Panc1 (cell line): ENCODE results near the gene DNM3. TPM values are rescaled to one million over a fixed set of nuclear protein-coding genes. Genes with fewer than 3 reads are reported as not detected.

Experiments used
- ATAC-seq: fragments of 200-7000 bp; cut with Tn5 transposase; 2 replicates; pipeline ENCODE4 v1.9.1; 2020; ENCODE audit warnings: mild to moderate bottlenecking, moderate library complexity
- BruUV-seq: library from RNA; stranded (reverse); fragments of 400-500 nt; replicated peaks from 2 replicates; lab custom pipeline; 2021; lab: Mats Ljungman, UMichigan
- CTCF ChIA-PET: fragments of 300-600 bp; sonication (Branson Sonifier 250); formaldehyde crosslinking; loops from one replicate; lab custom pipeline; 2022; ENCODE audit warnings: antibody characterized with exemption; lab: Charles Lee
- POLR2A ChIA-PET: fragments of 300-600 bp; sonication (Branson Sonifier 250); formaldehyde crosslinking; loops from one replicate; lab custom pipeline; 2022; ENCODE audit warnings: antibody characterized with exemption; lab: Charles Lee
- DNase-seq: peaks from one replicate; pipeline ENCODE4 v3.0.0-alpha.2; 2010; ENCODE audit warnings: low read depth, low spot score
- H3K27ac ChIP-seq: 2 replicates; pipeline ENCODE4 v1.5.1; 2011; ENCODE audit warnings: mild to moderate bottlenecking, low read length, inconsistent platforms
- H3K27me3 ChIP-seq: fragments of 200-500 bp; sonication (Bioruptor generic); 2 replicates; pipeline ENCODE4 v1.6.0; 2014; ENCODE audit warnings: low read length, inconsistent platforms; ENCODE audit not compliant: control insufficient read depth, insufficient read depth
- H3K36me3 ChIP-seq: fragments of 200-500 bp; sonication (Bioruptor generic); 2 replicates; pipeline ENCODE4 v1.5.1; 2014; ENCODE audit warnings: inconsistent platforms, mild to moderate bottlenecking, low read length, moderate library complexity; ENCODE audit not compliant: control insufficient read depth, insufficient read depth
- H3K4me1 ChIP-seq: 2 replicates; pipeline ENCODE4 v1.5.1; 2011; ENCODE audit warnings: inconsistent platforms, mild to moderate bottlenecking, low read length, moderate library complexity; ENCODE audit not compliant: control insufficient read depth, insufficient read depth
- H3K4me3 ChIP-seq, 2 experiments: 2 replicates each; pipeline ENCODE4 v1.5.1; 2011 to 2012; ENCODE audit warnings: low read depth in 2 of 2, low read length in 2 of 2, mild to moderate bottlenecking in 2 of 2, inconsistent platforms in 1 of 2, moderate library complexity in 1 of 2
- H3K9me3 ChIP-seq: fragments of 200-500 bp; sonication (Bioruptor generic); 2 replicates; pipeline ENCODE4 v1.5.1; 2014; ENCODE audit warnings: low read depth, mild to moderate bottlenecking, inconsistent platforms, low read length, moderate library complexity; ENCODE audit not compliant: control insufficient read depth, insufficient read depth
- CTCF ChIP-seq: fragments of 450-650 bp; IDR thresholded peaks from 2 replicates; pipeline ENCODE4 v1.5.1; 2017; ENCODE audit warnings: mild to moderate bottlenecking
- POLR2AphosphoS5 ChIP-seq: IDR thresholded peaks from 2 replicates; pipeline ENCODE4 v1.6.1; 2012; ENCODE audit warnings: mild to moderate bottlenecking, low read depth, low read length, moderate library complexity
- SIN3A ChIP-seq: IDR thresholded peaks from 2 replicates; pipeline ENCODE4 v1.6.1; 2012; ENCODE audit warnings: low read depth, mild to moderate bottlenecking, low read length, moderate library complexity, borderline replicate concordance; ENCODE audit not compliant: insufficient read depth
- TCF7L2 ChIP-seq: IDR thresholded peaks from 2 replicates; pipeline ENCODE4 v1.6.1; 2011; ENCODE audit warnings: mild to moderate bottlenecking, low read depth, low read length, inconsistent platforms
- in situ Hi-C: cut with HindIII; loops from 2 replicates; pipeline ENCODE4 v1.10.0; 2016; ENCODE audit warnings: low sequenced_read_pairs, low pct_unique_long_range_greater_than_20kb
- intact Hi-C: fragments of 100-400 bp; cut with micrococcal nuclease; formaldehyde crosslinking; loops from one replicate; pipeline ENCODE4 v1.10.0; 2022; ENCODE audit not compliant: unreplicated experiment
- microRNA-seq: library from miRNA; unstranded; fragments of <30 nt; microRNA quantifications from one replicate; pipeline ENCODE4 v1.1.0, GENCODE V29; 2020; ENCODE audit not compliant: unreplicated experiment
- total RNA-seq: library from RNA; stranded (reverse); gene quantifications from one replicate; pipeline ENCODE4 v1.2.1, GENCODE V29; 2021; ENCODE audit not compliant: unreplicated experiment
- TF ChIP-seq, protein P1 (sequence below), 2 experiments: IDR thresholded peaks; 2 replicates each; pipeline ENCODE4 v1.6.1; 2011 to 2012; ENCODE audit warnings: low read depth in 2 of 2, control low read depth in 1 of 2, low read length in 1 of 2, mild to moderate bottlenecking in 1 of 2, moderate library complexity in 1 of 2; ENCODE audit not compliant: insufficient read depth in 1 of 2

The DNM3 gene
- total RNA-seq, 1 experiment from 2014 or later: 0.46 TPM

- H3K27ac ChIP-seq: no peak overlapping the region
- no peaks in the 10 kb centered on the region for H3K9me3 ChIP-seq
- no peaks in the 10 kb centered on the region for H3K36me3 ChIP-seq
- H3K4me3 ChIP-seq: no peak overlapping the region
- intact Hi-C loops (no loop called here), in situ Hi-C loops (no loop called here)
- H3K27me3 ChIP-seq: no peaks in the 10 kb centered on the region; the same call in 1 of the 2 replicates
- DNase-seq (no peak), ATAC-seq (no peak)
- ChIA-PET CTCF (no interaction called here), POLR2A (no interaction called here)
- H3K4me1 ChIP-seq: no peaks in the 10 kb centered on the region
- no TSS peak for BruUV-seq
- TF ChIP-seq, protein P1, sequence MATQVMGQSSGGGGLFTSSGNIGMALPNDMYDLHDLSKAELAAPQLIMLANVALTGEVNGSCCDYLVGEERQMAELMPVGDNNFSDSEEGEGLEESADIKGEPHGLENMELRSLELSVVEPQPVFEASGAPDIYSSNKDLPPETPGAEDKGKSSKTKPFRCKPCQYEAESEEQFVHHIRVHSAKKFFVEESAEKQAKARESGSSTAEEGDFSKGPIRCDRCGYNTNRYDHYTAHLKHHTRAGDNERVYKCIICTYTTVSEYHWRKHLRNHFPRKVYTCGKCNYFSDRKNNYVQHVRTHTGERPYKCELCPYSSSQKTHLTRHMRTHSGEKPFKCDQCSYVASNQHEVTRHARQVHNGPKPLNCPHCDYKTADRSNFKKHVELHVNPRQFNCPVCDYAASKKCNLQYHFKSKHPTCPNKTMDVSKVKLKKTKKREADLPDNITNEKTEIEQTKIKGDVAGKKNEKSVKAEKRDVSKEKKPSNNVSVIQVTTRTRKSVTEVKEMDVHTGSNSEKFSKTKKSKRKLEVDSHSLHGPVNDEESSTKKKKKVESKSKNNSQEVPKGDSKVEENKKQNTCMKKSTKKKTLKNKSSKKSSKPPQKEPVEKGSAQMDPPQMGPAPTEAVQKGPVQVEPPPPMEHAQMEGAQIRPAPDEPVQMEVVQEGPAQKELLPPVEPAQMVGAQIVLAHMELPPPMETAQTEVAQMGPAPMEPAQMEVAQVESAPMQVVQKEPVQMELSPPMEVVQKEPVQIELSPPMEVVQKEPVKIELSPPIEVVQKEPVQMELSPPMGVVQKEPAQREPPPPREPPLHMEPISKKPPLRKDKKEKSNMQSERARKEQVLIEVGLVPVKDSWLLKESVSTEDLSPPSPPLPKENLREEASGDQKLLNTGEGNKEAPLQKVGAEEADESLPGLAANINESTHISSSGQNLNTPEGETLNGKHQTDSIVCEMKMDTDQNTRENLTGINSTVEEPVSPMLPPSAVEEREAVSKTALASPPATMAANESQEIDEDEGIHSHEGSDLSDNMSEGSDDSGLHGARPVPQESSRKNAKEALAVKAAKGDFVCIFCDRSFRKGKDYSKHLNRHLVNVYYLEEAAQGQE (IDR thresholded peaks at IDR 0.05; ENCODE audit: insufficient read depth in 1 of 2, low read depth in 2 of 2, low read length in 1 of 2): no peak
- TF ChIP-seq POLR2AphosphoS5 (no peak), TCF7L2 (no peak), SIN3A (no peak), CTCF (no peak)
These were observed 619.6 kb downstream of the DNM3 start for GRCh38 chr1:172460887-172461315.

Small RNAs within 50 kb of the gene (microRNA-seq; reads per million reads assigned to microRNA genes)
- gene MIR199A2 (0.95 reads per million), gene MIR3120 (not detected)

Other genes starting within 250 kb of the DNM3 start
- gene MYOCOS, start 219.3 kb upstream of the DNM3 start, total RNA-seq: not detected
- not detected for gene MYOC, start 188.8 kb upstream of the DNM3 start, total RNA-seq
- 9.3 TPM for gene VAMP4, start 99.4 kb upstream of the DNM3 start, total RNA-seq
- 41.9 TPM for gene METTL13, start 59.8 kb upstream of the DNM3 start, total RNA-seq